ENCODE results near the gene KNDC1.

Gene KNDC1

DNA sequence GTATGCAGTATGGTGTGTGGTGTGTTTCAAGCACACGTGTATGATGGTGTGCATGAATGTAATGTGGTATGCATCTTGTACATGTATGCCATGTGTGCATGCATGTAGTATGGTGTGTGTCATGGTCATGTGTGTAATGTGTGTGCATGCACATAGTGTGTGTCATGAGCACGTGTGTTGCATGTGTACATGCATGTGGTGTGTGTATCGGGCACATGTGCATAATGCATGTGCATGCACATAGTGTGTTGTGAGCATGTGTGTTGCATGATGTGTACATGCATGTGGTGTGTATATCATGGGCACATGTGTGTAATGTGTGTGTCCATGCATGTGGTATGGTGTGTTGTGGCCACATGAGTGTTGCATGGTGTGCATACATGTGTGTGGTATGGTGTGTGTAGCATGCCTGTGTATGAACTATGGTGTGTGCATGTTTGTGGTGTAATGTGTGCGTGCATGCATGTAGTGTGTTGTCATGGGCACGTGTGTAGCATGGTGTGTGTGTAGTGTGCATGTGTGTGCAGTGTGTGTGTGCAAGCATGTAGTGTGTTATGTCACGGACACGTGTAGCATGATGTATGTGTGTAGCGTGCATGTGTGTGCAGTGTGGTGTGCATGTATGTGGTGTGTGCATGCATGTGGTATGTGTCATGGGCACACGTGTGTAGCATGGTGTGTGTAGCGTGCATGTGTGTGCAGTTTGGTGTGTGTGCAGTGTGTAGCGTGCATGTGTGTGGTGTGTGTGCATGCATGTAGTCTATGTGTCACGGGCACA is 17.6 kb downstream of the KNDC1 start:
- Histone ChIP-seq H3K4me1 (ENCODE audit: low read depth, poor library complexity, severe bottlenecking) (no peaks in the 10 kb centered on the region), H4K20me1 (ENCODE audit: insufficient read depth) (no peaks in the 10 kb centered on the region), H3K36me3 (ENCODE audit: insufficient read depth) (no peaks in the 10 kb centered on the region), H2AFZ (ENCODE audit: low read depth) (no peak overlapping the region), H3K4me2 (no peak overlapping the region), H3K27me3 (ENCODE audit: insufficient read depth, low read depth) (peaks cover 17% of the 10 kb centered on the region; the same call in 1 of the 2 replicates), H3K4me3 (IDR thresholded peaks at IDR 0.05; ENCODE audit: insufficient read depth, low read depth, low read length) (no peak overlapping the region), H3K79me2 (ENCODE audit: insufficient read depth, low read depth) (no peaks in the 10 kb centered on the region), H3K9ac (no peak overlapping the region), H3K27ac (no peak overlapping the region)
- TF ChIP-seq, protein P1, sequence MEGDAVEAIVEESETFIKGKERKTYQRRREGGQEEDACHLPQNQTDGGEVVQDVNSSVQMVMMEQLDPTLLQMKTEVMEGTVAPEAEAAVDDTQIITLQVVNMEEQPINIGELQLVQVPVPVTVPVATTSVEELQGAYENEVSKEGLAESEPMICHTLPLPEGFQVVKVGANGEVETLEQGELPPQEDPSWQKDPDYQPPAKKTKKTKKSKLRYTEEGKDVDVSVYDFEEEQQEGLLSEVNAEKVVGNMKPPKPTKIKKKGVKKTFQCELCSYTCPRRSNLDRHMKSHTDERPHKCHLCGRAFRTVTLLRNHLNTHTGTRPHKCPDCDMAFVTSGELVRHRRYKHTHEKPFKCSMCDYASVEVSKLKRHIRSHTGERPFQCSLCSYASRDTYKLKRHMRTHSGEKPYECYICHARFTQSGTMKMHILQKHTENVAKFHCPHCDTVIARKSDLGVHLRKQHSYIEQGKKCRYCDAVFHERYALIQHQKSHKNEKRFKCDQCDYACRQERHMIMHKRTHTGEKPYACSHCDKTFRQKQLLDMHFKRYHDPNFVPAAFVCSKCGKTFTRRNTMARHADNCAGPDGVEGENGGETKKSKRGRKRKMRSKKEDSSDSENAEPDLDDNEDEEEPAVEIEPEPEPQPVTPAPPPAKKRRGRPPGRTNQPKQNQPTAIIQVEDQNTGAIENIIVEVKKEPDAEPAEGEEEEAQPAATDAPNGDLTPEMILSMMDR (conservative IDR thresholded peaks at IDR 0.05; ENCODE audit: low read depth, low read length): no peak

DNA sequence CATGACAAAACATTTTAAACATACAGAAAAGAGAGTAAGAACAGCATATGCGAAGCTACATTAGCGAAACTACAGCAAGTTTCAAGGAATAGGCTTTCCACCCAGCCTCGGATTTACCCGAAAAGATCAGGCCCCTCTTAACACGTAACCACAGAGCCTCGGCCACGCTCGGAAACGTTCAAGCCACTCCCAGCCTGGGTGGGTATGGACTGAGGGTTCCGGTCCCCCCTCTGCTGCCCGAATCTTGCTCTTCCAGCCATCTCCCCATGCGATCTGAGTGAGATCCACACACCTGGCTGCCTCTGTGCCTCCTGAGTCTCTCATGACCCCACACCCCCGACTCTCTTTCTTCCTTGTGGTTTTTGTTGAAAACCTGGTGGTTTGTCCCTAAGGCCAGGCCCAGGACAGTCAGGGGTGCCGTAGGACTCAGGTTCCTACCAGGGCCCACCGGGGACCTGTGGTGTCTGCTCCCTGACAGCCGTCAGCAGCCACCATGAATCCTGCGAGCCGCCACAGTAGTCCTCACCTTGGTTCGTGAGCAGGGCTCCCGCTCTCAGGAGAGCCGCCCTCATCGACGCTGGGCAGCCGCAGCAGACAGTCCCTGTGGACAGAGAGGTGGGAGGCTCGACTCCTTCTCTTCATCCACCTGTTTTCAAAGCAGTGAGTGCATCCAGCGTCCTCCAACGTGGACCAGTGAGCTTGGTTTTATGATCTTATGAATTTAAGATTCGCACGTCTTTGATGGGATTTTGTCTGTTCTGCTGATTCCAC is 18.5 kb downstream of the KNDC1 start:
- Histone ChIP-seq H3K79me2 (ENCODE audit: insufficient read depth, low read depth) (no peaks in the 10 kb centered on the region), H2AFZ (ENCODE audit: low read depth) (no peak overlapping the region), H3K36me3 (ENCODE audit: insufficient read depth) (no peaks in the 10 kb centered on the region), H3K27me3 (ENCODE audit: insufficient read depth, low read depth) (peaks cover 11% of the 10 kb centered on the region; the same call in 1 of the 2 replicates), H3K4me2 (no peak overlapping the region), H4K20me1 (ENCODE audit: insufficient read depth) (no peaks in the 10 kb centered on the region), H3K4me1 (ENCODE audit: low read depth, poor library complexity, severe bottlenecking) (no peaks in the 10 kb centered on the region), H3K4me3 (IDR thresholded peaks at IDR 0.05; ENCODE audit: insufficient read depth, low read depth, low read length) (no peak overlapping the region), H3K9ac (no peak overlapping the region), H3K27ac (no peak overlapping the region)
- TF ChIP-seq, protein P1 (conservative IDR thresholded peaks at IDR 0.05; ENCODE audit: low read depth, low read length): no peak

DNA sequence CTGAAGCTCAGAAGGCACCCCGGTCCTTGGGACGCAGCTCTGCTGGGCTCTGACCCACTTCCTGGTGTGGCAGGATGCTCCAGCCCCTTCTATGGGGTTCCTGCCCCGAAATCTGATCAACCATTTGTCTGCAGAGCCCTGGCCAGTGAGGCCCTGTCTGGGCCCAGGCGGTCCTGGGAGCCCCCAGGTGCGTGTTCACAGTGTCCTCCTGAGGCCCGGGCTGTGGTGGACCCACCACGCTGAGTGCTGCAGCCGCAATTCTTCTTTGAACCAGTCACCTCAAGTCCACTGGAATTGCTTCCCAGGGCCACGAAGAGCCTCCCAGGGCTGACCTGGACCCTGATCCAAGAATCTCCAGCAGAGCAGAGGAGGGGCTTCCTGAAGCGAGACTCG is 19.1 kb downstream of the KNDC1 start:
- no peak overlapping the region for H3K27ac ChIP-seq
- H3K4me1 ChIP-seq (ENCODE audit: low read depth, poor library complexity, severe bottlenecking): no peaks in the 10 kb centered on the region
- no peaks in the 10 kb centered on the region for H3K79me2 ChIP-seq (ENCODE audit: insufficient read depth, low read depth)
- H3K36me3 ChIP-seq (ENCODE audit: insufficient read depth): no peaks in the 10 kb centered on the region
- peaks cover 11% of the 10 kb centered on the region; the same call in 1 of the 2 replicates for H3K27me3 ChIP-seq (ENCODE audit: insufficient read depth, low read depth)
- no peak overlapping the region for H3K4me3 ChIP-seq (IDR thresholded peaks at IDR 0.05; ENCODE audit: insufficient read depth, low read depth, low read length)
- H4K20me1 ChIP-seq (ENCODE audit: insufficient read depth): no peaks in the 10 kb centered on the region
- H3K4me2 ChIP-seq: no peak overlapping the region
- no peak overlapping the region for H3K9ac ChIP-seq
- H2AFZ ChIP-seq (ENCODE audit: low read depth): no peak overlapping the region
- TF ChIP-seq, protein P1 (conservative IDR thresholded peaks at IDR 0.05; ENCODE audit: low read depth, low read length): no peak

DNA sequence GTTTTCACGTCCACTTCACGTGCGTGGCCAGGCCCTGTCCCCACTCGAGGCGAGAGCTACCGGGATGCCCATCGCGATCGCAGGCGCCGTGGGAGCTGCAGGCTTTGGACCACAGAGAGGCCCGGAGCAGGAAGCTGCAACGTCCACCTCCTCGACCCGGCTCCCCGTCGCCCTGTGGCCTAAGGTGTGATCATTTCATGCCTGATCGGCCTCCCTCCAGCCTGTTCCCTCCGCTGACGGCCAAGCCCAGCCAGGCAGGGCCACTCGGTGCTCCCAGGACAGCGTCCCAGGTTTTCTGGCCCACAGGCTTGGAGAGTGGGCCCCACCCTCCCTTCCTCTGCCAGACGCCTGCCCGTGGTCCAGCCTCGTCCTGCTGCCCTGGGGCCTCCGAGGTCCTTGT is 19.6 kb downstream of the KNDC1 start:
- Histone ChIP-seq H3K4me2 (no peak overlapping the region), H3K36me3 (ENCODE audit: insufficient read depth) (no peaks in the 10 kb centered on the region), H3K4me1 (ENCODE audit: low read depth, poor library complexity, severe bottlenecking) (no peaks in the 10 kb centered on the region), H3K27ac (no peak overlapping the region), H3K79me2 (ENCODE audit: insufficient read depth, low read depth) (no peaks in the 10 kb centered on the region), H3K27me3 (ENCODE audit: insufficient read depth, low read depth) (peaks cover 11% of the 10 kb centered on the region; the same call in 1 of the 2 replicates), H2AFZ (ENCODE audit: low read depth) (no peak overlapping the region), H4K20me1 (ENCODE audit: insufficient read depth) (no peaks in the 10 kb centered on the region), H3K4me3 (IDR thresholded peaks at IDR 0.05; ENCODE audit: insufficient read depth, low read depth, low read length) (no peak overlapping the region), H3K9ac (no peak overlapping the region)
- TF ChIP-seq, protein P1 (conservative IDR thresholded peaks at IDR 0.05; ENCODE audit: low read depth, low read length): no peak

All from KMS-11 (cell line).